RWPE2 (cell line): ENCODE data around the gene RBM10.

ENCODE experiments used
- ATAC-seq: fragments of 200-7000 bp; cut with Tn5 transposase; 3 replicates; pipeline ENCODE4 v1.9.1; 2021; ENCODE audit warnings: low read depth
- DNase-seq: peaks from one replicate; pipeline ENCODE4 v3.0.0-alpha.2; 2020; ENCODE audit warnings: low spot score
- H3K27ac ChIP-seq: fragments of 450-650 bp; 2 replicates; pipeline ENCODE4 v1.5.1; 2017; ENCODE audit warnings: mild to moderate bottlenecking; ENCODE audit not compliant: poor library complexity, severe bottlenecking
- H3K27me3 ChIP-seq: fragments of 250-450 bp; sonication (Bioruptor Pico); 2 replicates; pipeline ENCODE4 v1.5.1; 2021; ENCODE audit warnings: mild to moderate bottlenecking, moderate library complexity; ENCODE audit not compliant: insufficient read depth, poor library complexity, severe bottlenecking
- H3K36me3 ChIP-seq: fragments of 250-450 bp; sonication (Bioruptor Pico); 2 replicates; pipeline ENCODE4 v1.5.1; 2020; ENCODE audit warnings: low read depth, mild to moderate bottlenecking, moderate library complexity
- H3K4me1 ChIP-seq: fragments of 250-450 bp; sonication (Bioruptor Pico); 2 replicates; pipeline ENCODE4 v1.5.1; 2021; ENCODE audit warnings: mild to moderate bottlenecking, moderate library complexity; ENCODE audit not compliant: insufficient read depth, poor library complexity, severe bottlenecking
- H3K4me3 ChIP-seq: fragments of 250-450 bp; sonication (Bioruptor Pico); 2 replicates; pipeline ENCODE4 v1.5.1; 2021; ENCODE audit warnings: mild to moderate bottlenecking, moderate library complexity; ENCODE audit not compliant: severe bottlenecking
- H3K9me3 ChIP-seq: fragments of 250-450 bp; sonication (Bioruptor Pico); 2 replicates; pipeline ENCODE4 v1.5.1; 2021; ENCODE audit warnings: mild to moderate bottlenecking, moderate library complexity; ENCODE audit not compliant: severe bottlenecking
- TF ChIP-seq, protein P1 (sequence below): fragments of 450-650 bp; IDR thresholded peaks from one replicate; pipeline ENCODE4 v1.5.1; 2017; ENCODE audit warnings: mild to moderate bottlenecking, moderate library complexity; ENCODE audit not compliant: poor library complexity, severe bottlenecking

RBM10 gene

DNA sequence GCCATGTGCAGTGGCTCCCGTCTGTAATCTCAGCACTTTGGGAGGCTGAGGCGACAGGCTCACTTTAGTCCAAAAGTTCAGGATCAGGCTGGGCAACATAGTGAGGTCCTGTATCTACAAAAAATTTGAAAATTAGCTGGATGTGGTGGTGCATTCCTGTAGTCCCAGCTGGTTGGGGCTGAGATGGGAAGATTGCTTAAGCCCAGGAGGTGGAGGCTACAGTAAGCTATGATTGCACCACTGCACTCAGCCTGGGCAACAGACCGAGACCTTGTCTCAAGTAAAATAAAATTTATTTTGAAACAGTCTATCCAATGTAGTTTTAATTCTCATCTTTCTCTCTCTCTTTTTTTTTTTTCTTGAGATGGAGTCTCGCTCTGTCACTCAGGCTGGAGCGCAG is 21.1 kb downstream of the RBM10 start:
- Histone ChIP-seq H3K9me3 (no peaks in the 10 kb centered on the region), H3K4me3 (no peak overlapping the region), H3K4me1 (no peaks in the 10 kb centered on the region), H3K36me3 (peaks cover 9% of the 10 kb centered on the region; the same call in 1 of the 2 replicates), H3K27ac (no peak overlapping the region), H3K27me3 (no peaks in the 10 kb centered on the region)
- DNase-seq (no peak), ATAC-seq (no peak)
- TF ChIP-seq, protein P1, sequence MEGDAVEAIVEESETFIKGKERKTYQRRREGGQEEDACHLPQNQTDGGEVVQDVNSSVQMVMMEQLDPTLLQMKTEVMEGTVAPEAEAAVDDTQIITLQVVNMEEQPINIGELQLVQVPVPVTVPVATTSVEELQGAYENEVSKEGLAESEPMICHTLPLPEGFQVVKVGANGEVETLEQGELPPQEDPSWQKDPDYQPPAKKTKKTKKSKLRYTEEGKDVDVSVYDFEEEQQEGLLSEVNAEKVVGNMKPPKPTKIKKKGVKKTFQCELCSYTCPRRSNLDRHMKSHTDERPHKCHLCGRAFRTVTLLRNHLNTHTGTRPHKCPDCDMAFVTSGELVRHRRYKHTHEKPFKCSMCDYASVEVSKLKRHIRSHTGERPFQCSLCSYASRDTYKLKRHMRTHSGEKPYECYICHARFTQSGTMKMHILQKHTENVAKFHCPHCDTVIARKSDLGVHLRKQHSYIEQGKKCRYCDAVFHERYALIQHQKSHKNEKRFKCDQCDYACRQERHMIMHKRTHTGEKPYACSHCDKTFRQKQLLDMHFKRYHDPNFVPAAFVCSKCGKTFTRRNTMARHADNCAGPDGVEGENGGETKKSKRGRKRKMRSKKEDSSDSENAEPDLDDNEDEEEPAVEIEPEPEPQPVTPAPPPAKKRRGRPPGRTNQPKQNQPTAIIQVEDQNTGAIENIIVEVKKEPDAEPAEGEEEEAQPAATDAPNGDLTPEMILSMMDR, result no peak

DNA sequence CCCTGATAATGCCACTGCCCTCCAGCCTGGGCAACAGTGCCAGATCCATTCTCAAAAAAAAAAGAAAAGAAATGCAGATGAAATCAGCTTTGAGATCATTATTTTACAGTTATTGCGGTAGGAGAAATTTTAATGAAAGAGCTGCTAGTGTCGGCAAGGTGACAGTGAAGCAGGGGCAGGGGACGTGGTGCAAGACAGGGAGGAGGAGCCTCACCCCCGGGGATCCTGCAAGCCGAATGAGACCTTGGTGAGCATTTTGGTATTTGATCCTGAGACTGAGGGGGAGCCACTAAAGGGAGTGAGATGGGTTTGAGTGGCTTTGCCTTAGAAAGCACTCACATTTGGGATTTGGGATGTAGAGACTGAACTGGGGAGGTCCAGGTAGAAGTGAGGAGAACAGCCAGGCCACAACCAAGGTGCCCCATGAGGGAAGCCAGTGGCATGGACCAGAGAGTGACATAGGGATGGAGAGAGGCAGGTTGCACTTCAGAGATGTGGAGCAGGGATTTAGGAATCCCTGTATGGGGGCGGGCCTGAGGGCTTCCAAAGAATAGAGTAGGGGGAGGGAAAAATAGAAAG is 23.6 kb downstream of the RBM10 start:
- Histone ChIP-seq H3K27ac (no peak overlapping the region), H3K36me3 (peaks cover 5% of the 10 kb centered on the region; the same call in 1 of the 2 replicates), H3K27me3 (no peaks in the 10 kb centered on the region), H3K9me3 (no peaks in the 10 kb centered on the region), H3K4me3 (no peak overlapping the region), H3K4me1 (no peaks in the 10 kb centered on the region)
- TF ChIP-seq, protein P1, result no peak
- DNase-seq (no peak), ATAC-seq (no peak)

DNA sequence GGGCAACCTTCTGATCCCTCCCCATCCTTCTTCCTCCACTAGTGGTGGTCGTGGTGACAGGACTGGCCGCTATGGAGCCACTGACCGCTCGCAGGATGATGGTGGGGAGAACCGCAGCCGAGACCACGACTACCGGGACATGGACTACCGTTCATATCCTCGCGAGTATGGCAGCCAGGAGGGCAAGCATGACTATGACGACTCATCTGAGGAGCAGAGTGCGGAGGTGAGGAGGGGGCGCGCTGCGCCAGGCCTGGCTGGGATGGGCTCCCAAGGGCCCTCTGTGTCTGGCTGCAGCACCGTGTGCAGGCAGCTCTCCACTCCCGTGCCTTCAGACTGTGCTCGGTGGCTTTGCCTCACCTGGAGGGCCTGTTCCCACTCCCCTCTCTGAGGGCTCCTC is 24.3 kb downstream of the RBM10 start:
- DNase-seq (no peak), ATAC-seq (no peak)
- TF ChIP-seq, protein P1, result no peak
- Histone ChIP-seq H3K27me3 (no peaks in the 10 kb centered on the region), H3K36me3 (peaks cover 5% of the 10 kb centered on the region; the same call in 1 of the 2 replicates), H3K4me1 (no peaks in the 10 kb centered on the region), H3K4me3 (no peak overlapping the region), H3K27ac (no peak overlapping the region), H3K9me3 (no peaks in the 10 kb centered on the region)

DNA sequence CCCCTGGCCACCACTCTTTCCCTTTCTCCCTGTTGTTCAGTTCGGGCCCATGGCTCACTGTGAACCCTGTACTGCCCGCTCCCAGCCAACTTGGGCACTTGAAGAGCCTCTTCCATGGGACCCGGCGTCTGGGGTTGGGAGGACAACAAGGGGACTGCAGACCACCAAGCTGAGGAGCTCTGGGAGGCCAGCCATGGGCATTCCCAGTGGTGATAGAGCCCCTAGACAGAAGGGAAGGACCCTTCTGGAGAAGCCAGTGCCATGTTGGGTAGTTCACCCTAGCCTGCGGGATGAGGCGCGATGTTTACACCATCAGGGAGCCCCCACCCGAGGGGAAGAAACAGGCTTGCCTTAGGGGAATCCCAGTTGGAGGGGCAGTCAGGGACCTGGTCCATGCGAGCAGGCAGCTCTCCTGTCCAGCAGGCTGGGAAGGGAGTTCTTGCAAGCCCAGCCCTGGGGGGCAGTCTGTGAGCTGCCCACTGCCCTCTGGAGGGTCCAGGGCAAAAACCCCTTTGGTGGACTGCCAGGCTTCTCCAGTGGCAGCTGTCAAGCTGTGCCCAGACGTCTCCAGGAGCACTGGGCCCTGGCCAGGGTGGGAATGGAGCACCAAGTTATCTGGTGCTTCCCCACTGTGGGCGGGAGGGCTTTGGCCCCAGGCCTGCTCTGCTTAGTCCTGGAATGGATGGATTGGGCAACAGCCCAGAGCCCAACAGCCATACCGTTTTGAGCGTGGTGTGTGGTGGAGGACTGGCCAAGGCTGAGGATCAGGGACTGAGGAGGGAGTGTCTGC is 24.9 kb downstream of the RBM10 start:
- H3K27ac ChIP-seq, result no peak overlapping the region
- TF ChIP-seq, protein P1, result no peak
- ATAC-seq (no peak), DNase-seq (no peak)
- no peak overlapping the region for H3K4me3 ChIP-seq
- no peaks in the 10 kb centered on the region for H3K9me3 ChIP-seq
- H3K27me3 ChIP-seq, result no peaks in the 10 kb centered on the region
- no peaks in the 10 kb centered on the region for H3K4me1 ChIP-seq
- H3K36me3 ChIP-seq, result peaks cover 5% of the 10 kb centered on the region; the same call in 1 of the 2 replicates
